ENCODE data around the gene HLA-DOB. TPM values are rescaled to one million over a fixed set of nuclear protein-coding genes. Genes with fewer than 3 reads are reported as not detected.

The HLA-DOB gene
- total RNA-seq, 1 donor from 2014 or later, result not detected

Other genes starting within 250 kb of the HLA-DOB start
- gene HLA-DRB1, start 227.2 kb downstream of the HLA-DOB start, total RNA-seq, result 3.7 TPM
- not detected for gene HLA-DQA1, start 179.6 kb downstream of the HLA-DOB start, total RNA-seq
- gene HLA-DQB1, start 150.3 kb downstream of the HLA-DOB start, total RNA-seq, result 0.41 TPM
- not detected for gene HLA-DQA2, start 75.6 kb downstream of the HLA-DOB start, total RNA-seq
- not detected for gene HLA-DQB2, start 53.5 kb downstream of the HLA-DOB start, total RNA-seq
- 2.4 TPM for gene TAP2, start 21.7 kb upstream of the HLA-DOB start, total RNA-seq
- gene PSMB8, start 27.0 kb upstream of the HLA-DOB start, total RNA-seq, result 3.3 TPM
- gene TAP1, start 36.7 kb upstream of the HLA-DOB start, total RNA-seq, result 3.7 TPM
- 0.82 TPM for gene PSMB9, start 37.2 kb upstream of the HLA-DOB start, total RNA-seq
- 0.82 TPM for gene HLA-DMB, start 124.0 kb upstream of the HLA-DOB start, total RNA-seq
- gene HLA-DMA, start 136.1 kb upstream of the HLA-DOB start, total RNA-seq, result 0.82 TPM
- 55.8 TPM for gene BRD2, start 151.6 kb upstream of the HLA-DOB start, total RNA-seq
- gene HLA-DOA, start 192.6 kb upstream of the HLA-DOB start, total RNA-seq, result 0.82 TPM

Measured in frontal cortex (tissue), 1 donor.